ENCODE measurements around the gene SIGLEC14.
"Not testable (repeated sequence)": the region's sequence is repeated elsewhere in the genome, so short reads cannot be mapped to it uniquely, and the experiment has no call there.

Gene SIGLEC14, protein sequence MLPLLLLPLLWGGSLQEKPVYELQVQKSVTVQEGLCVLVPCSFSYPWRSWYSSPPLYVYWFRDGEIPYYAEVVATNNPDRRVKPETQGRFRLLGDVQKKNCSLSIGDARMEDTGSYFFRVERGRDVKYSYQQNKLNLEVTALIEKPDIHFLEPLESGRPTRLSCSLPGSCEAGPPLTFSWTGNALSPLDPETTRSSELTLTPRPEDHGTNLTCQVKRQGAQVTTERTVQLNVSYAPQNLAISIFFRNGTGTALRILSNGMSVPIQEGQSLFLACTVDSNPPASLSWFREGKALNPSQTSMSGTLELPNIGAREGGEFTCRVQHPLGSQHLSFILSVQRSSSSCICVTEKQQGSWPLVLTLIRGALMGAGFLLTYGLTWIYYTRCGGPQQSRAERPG

DNA sequence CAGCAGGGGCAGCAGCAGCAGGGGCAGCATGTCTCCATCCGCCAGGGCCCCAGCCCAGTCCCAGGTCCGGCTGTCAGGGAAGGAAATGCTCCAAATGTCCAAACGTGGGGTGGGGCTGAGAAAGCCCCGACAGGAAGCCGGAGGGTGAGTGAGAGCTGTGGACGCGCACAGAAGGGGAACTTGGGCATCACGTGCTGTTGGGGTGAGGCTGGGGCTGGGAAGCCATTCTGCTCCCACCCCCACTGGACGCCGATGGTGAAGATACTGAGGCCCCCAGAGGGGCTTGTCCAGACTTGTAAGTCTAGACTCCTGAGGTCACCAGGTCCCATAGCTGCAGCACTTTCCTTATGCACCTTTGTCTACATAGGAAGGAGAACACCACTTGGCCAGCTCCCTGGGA lies at the start of gene SIGLEC14:
Gene SIGLEC14, minus strand, starts transcription at position 96 of the 400 bp plus-strand sequence. Its CDS starts 66 bp downstream, at position 30.
- DNase-seq (ENCODE audit: low read depth in 2 of 2): not testable (repeated sequence)

- no peak for DNase-seq (ENCODE audit: low read depth in 2 of 2)
These were observed 49.2 kb upstream of the SIGLEC14 start for GRCh38 chr19:51695702-51696315.

GRCh38 chr19:51695088-51695487 lies 48.5 kb upstream of the SIGLEC14 start:
- DNase-seq (ENCODE audit: low read depth in 2 of 2): no peak

DNA sequence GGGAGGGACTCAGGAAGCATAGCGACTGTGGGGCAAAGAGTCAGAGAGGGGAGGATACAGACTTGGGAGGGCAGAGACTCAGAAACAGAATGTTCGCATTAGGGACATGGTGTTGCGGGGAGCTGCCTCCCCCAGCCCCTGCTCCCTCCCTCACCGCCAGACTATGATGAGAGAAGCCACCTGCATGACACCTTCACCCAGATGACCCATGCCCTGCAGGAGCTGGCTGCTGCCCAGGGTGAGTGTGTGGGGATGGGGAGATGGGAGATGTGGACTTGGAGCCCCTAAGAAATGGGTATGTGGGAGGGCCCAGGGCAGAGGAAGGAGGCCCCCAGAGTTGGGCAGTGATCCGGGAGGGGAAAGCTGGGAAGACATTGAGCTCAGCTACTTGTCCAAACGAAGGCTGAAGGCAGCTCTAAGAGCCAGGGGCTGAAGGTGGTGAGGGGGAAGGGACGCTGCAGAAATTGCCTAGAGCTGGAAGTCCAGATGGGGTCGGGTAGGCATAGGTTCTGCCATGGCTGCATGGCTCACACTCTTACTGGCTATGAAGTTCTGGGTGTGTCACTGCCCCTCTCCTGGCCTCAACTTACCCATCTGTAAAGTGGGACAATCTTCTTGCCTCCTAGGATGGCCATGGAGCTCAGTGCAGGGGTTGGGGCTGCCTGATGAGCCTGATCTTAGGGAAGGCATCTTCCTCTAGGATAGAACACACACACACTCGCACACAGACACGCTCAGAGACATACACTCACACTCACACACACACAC lies 47.9 kb upstream of the SIGLEC14 start:
- no peak for DNase-seq (ENCODE audit: low read depth in 2 of 2)

DNA sequence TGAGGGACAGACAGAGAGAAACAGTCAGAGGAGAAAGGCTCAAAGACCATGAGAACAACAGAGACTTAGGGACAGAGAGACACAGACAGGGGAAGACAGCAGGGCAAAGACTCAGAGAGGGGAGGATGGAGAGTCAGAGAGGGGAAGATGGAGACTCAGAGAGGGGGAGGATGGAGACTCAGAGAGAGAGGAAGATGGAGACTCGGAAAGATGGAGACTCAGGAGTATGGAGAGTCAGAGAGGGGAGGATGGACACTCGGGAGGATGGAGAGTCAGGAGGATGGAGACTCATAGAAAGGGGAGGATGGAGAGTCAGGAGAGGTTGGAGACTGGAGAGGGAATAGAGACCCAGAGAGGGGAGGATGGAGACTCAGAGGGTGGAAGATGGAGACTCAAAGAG lies 47.2 kb upstream of the SIGLEC14 start:
- no peak for DNase-seq (ENCODE audit: low read depth in 2 of 2)

DNA sequence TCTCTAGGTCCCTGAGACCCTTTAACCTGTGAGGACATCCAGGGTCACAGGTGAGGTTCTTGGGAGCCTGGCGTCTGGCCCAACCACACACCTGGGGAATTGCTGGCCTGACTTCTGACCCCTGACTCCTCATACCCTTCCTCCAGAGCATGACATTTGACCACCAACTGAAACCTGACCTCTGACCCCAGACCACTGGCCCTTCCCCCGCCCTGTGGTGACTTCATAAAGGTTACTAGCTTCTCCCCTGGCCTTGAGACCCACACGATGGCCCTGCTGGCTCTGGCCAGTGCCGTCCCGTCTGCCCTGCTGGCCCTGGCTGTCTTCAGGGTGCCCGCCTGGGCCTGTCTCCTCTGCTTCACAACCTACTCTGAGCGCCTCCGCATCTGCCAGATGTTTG lies 46.6 kb upstream of the SIGLEC14 start, which contains the start of gene SPACA6:
Gene SPACA6, plus strand, starts transcription at position 71 of the 400 bp plus-strand sequence. Its CDS starts 197 bp downstream, at position 268.
- no peak for DNase-seq (ENCODE audit: low read depth in 2 of 2)

DNA sequence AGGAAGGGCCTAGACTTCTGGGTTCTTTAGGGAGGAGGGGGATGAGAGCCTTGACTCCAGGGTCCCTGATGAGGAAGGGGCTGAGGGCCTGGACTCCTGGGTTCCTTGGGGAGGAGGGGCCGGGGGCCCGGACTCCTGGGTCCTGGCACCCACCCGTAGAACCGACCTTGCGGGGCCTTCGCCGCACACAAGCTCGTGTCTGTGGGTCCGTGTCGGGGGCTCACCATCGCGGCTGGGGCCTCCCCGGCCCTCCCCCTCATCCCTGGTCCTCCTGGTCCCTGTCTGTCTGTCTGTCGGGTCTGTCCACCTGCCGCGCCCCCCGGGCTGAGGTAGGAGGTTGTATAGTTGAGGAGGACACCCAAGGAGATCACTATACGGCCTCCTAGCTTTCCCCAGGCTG lies 45.8 kb upstream of the SIGLEC14 start:
- DNase-seq (ENCODE audit: low read depth in 2 of 2): no peak

DNA sequence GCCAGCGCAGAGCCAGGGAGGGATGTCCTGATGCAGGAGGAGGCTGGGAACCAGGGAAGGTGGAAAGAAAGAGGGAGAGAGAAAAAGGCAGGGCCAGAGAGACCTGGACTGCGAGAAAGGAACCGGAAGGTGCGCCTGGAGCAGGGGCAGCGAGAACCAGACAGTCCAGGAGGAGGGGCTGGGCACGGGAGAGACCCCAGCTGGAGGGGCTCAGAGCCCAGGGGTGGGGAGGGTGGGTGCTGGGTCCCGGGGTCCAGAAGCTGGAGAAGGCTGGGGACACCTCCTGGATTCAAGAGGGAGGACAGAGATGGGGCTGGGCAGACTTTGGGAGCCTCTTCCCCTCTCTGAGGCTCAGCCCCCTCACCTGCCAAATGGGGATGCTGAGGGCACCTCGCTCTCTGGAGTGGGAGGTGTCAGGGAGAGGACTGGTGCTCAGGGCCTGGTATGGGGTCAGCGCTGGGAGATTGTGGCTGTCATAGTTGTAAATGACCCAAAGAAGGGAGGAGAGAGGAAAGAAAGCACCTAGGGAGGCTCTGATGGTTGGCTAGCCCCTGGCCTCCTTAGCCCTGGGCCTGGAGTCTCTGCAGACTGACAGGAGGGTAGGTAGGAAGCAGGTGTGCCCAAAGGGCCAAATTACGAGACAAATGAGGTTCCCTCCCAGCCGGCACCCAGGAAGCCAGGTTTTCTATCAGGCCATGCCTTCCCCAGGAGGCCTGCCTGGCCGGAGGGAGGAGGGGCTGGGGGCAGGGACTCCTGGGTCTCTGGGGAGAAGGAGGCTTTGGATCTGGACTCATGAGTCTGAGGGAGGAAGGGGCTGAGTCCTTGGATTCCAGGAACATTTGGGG lies 45.2 kb upstream of the SIGLEC14 start:
- DNase-seq (ENCODE audit: low read depth in 2 of 2): no peak

DNA sequence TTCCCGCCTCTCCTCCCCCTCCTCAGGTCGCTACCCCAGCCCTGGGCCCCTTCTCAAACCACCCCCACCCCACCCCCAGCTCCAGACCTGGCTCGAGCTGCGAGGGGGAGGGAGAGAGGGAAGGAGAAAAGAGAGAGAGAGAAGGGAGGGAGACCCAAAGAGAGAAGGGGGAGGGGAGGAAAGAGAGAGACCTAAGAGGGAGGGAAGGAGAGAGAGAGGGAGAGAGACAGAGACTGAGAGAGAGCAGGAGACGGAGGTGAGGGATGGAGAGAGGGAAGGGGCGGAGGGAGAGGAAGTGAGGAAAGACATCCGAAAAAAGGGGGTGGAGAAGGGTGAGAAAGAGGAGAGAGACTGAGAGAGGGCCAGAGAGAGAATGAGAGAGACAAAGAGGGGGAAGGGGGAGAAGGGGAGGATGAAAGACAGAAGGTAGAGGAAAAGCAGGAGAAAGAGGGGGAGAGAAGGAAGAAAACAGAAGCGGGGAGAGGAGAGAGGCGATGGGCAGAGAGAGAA lies 44.5 kb upstream of the SIGLEC14 start:
- DNase-seq (ENCODE audit: low read depth in 2 of 2): no peak

- DNase-seq (ENCODE audit: low read depth in 2 of 2): no peak
These were observed 43.9 kb upstream of the SIGLEC14 start for GRCh38 chr19:51690454-51691073.

DNA sequence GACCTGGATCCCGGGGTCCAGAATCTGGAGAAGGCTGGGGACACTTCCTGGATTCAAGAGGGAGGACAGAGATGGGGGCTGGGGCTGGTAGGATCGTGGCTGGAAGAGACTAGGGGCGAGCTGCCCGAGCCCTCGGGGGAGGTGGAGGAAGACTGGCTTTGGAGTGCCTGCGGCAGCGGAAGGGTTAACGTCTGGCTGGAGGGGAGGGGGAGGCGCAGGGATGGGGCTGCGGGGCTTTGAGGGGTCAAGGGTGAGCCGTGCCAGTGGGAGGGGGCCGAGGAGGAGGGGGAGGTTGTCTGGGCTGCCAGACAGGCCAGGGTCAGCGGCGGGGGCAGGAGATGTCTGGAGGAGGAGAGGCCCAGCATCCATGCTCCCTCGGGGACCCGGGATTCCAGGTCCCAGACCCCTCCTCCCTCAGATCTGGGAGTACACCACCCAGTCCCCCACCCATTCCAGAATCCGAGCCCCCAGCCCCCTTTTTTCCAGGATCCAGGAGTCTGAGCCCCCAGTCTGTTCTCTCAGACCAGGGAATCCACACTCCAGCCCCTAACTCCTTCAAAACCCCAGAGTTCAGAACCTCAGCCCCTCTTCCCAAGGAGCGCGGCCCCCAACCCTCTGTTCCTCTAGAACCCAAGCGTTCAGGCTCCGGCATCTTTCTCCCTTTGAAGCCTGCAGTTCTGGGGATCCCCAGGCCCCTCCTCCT lies 43.3 kb upstream of the SIGLEC14 start:
- DNase-seq (ENCODE audit: low read depth in 2 of 2): no peak

DNA sequence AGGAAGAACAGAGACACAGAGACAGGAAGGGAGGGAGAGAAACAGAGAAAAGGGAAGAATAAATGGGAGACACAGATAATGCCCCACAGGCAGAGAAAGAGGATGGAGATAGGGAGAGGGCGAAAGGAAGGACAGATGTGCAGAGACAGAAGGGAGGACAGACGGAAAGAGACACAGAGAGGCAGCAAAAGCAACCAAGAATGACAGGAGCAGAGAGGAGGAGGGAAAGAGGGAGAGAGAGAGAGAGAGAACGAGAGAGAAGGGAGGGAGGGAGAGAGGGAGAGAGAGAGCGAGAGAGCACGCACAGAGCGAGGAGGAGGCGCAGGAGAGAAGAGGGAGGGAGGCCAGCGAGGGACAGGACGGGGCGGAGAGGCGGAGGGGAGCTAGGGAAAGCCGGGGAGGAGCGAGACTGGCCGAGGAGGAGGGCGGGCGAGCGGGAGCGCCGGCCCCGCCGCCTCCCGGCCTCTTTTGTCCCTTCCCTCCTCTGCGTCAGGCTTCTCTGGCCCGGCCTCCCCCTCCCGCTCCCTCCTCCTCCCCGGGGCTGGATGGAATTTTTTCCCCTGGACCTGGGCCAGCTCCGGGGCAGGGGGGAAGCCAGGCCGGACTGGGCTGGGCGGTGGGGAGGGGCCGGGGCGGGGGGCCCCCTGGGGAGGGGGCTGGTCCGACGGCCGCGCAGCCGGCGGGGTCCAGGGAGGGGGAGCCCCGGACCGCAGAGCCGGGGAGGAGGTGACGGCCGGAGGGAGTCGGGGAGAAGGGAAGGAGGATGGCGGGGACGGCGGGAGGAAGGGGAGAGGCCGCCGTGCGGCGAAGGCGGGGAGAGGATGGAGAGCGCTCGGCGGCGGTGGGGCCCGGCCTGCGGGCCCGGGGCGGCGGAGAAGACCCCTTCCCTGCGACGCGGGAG lies 42.3 kb upstream of the SIGLEC14 start:
- DNase-seq (ENCODE audit: low read depth in 2 of 2): no peak

DNA sequence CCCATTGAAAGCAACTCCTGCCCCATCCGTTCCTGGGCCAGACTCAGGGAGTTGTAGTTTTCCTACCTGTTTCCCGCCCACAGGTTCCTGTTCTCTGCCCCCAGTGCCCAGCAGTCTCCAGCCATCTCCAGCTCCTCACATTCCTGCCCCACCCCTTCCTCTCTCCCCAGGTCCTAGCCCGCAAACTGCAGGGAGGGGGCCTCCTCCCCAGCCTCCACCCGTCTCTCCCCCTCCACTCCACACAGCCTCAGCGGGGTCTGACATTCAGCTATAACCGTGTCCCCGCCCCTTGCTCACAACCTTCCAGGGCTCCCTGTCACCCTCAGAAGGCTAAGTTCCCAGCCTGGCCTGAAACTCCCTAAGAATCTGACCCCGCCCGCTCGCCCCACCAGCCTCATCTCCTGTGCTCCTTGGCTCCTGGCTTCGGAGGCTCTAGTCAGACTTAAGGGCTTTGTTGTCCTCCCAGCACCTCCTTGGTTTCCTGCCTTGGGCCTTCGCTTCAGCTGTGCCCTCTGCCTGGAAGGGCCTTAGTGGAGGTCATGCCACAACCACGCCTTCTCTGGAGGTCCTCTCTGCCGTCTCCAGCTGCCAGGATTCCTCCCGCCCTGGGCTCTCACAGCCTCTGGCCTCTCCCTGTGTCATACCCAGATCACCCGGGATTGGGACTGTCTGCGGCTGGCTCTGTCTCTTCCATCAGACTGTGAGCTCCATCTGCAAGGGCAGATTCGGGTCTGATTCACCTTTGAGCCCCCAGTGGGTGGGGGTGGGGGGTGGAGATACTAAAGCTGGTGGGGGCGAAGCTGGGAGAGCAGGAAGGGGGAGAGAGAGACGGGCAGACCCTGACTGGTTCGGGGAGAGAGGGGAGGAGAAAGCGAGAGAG lies 41.4 kb upstream of the SIGLEC14 start:
- DNase-seq (ENCODE audit: low read depth in 2 of 2): no peak

DNA sequence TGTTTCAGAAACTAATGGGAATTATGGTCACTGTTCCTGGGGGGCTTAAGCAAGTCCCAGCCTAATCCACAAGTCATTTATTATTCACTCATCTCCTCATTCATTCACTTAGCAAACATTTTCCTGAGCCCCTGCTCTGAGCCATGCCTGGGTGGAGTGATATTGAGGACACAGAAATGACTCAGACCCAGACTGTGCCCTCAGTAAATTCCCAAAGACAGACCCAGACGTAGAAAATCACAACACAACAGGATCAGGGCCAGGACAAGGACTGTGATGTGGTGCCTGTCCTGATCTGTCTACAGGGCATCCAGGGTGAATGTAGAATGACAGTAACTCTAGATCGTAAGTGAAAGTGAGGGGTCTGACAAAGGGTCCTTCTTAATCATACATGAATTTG lies 39.5 kb upstream of the SIGLEC14 start:
- no peak for DNase-seq (ENCODE audit: low read depth in 2 of 2)

GRCh38 chr19:51681286-51681941 lies 34.8 kb upstream of the SIGLEC14 start:
- no peak for DNase-seq (ENCODE audit: low read depth in 2 of 2)

- no peak for DNase-seq (ENCODE audit: low read depth in 2 of 2)
These were observed 33.8 kb upstream of the SIGLEC14 start for GRCh38 chr19:51680474-51680873.

DNA sequence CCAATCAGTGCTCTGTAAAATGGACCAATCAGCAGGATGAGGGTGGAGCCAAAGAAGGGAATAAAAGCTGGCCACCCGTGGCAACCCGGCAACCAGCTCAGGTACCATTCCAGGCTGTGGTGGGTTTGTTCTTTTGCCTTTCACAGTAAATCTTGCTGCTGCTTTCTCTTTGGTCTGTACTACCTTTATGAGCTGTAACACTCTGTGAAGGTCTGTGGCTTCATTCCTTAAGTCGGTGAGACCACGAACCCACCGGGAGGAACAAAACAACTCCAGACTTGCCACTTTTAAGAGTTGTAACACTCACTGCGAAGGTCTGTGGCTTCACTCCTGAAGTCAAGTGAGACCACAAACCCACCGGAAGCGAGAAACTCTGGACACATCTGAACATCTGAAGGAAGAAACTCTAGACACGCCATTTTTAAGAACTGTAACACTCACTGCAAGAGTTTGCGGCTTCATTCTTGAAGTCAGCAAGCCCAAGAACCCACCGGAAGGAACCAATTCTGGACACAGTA lies 30.0 kb upstream of the SIGLEC14 start:
- DNase-seq (ENCODE audit: low read depth in 2 of 2): no peak

Measured in stimulated activated CD8-positive, alpha-beta memory T cell treated with anti-CD3 and anti-CD28 coated beads, Interleukin-2, amount 100 ng/mL, for 1 hour (primary cell).